Brain pericyte (primary cell): ENCODE measurements around the gene OSBP2.
A peak's percentile ranks its signal among the peaks of the same experiment; 100 is the strongest.
"Not testable (repeated sequence)": the region's sequence is repeated elsewhere in the genome, so short reads cannot be mapped to it uniquely, and the experiment has no call there.

Experiments
- DNase-seq: peaks from one replicate; pipeline ENCODE4 v3.0.0-alpha.2; 2012; ENCODE audit warnings: low read depth, low spot score

Gene OSBP2

DNA sequence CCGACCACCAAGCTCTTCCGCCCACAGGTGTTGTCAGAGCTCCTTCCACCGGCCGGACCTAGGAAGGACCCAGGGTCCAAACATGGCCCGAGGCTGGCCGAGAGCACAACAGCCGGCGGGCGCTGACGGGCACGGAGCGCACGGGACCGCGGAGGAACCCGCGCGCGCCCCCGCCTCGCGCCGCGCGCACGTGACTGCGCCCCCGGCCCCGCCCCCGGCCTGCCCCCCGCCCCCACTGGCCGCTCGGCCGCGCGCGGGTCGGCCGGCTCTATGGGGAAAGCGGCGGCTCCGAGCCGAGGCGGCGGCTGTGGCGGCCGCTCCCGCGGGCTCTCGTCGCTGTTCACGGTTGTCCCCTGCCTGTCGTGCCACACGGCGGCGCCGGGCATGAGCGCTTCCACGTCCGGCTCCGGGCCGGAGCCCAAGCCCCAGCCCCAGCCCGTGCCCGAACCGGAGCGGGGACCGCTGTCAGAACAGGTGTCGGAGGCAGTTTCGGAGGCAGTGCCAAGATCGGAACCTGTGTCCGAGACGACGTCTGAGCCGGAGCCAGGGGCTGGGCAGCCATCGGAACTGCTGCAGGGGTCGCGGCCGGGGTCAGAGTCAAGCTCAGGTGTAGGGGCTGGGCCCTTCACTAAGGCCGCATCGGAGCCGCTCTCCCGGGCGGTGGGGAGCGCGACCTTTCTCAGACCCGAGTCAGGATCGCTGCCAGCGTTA, at the start of gene OSBP2:
TSS of gene OSBP2 (plus strand) at position 235 of the 711 bp plus-strand sequence. CDS start at position 271, 36 bp downstream.
- no peak for DNase-seq

- DNase-seq: no peak
These were observed 48.0 kb upstream of the OSBP2 start for GRCh38 chr22:30646518-30647160.

DNA sequence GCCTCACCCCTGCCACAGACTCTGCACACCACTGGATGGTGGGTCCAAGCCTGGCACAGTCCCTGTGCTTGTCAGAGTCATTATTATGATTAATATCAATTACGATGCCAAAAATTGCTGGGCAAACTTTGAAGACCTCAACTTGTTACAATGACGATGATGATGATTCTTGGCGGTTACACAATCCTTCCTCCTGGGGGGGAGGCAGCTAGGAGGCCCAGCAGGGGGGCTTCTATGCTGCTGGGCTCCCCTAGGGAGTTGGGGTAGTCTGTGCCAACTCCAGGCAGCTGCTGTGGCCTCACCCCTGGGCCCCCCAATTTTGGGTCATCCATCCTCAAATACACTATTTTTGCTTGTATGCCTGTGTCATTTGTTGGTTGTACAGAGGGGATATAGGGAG, 47.1 kb upstream of the OSBP2 start:
- no peak for DNase-seq

DNA sequence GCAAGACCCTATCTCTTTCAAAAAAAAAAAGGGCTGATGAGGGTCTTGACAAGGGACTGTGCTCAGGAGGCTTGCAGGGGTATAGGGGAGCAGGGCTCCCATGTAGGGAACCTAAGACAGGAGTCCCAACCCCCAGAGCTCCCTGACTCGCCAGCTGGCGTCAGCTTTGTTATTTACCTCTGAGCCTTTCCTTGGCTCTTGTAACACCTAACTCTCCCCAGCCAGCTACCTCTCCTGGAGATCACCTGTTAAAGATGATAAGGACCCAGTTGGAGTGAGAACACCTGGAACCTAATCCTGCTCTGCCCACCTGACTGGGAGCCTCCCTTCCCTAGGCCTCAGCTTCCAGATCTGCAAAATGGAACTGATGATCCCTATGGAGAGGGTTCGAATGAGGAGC, 45.8 kb upstream of the OSBP2 start:
- DNase-seq: no peak

- DNase-seq: no peak
These were observed 45.2 kb upstream of the OSBP2 start for GRCh38 chr22:30649430-30650007.

- DNase-seq: no peak
These were observed 44.1 kb upstream of the OSBP2 start for GRCh38 chr22:30650508-30651116.

- no peak for DNase-seq
These were observed 41.8 kb upstream of the OSBP2 start for GRCh38 chr22:30652852-30653251.

GRCh38 chr22:30654361-30654760, 40.3 kb upstream of the OSBP2 start:
- DNase-seq: no peak

DNA sequence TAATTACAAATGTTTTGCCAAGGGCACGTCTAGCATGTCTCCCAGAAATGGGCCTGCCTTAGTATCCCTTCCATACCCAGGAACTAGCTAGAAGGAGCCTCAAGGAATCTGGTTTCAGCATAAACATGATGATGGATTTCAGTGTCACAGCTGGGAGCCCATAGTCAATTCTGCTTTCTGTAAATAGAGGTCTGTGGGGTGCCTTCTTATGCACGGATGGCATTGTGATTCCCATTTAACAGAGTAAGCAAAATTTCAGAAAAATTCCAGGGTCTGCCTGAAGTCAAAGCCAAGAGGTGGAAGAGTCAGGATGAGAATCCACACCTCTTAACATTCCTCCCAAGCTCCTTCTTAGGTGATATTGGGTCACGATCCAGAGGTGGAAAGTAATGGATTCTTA, 39.1 kb upstream of the OSBP2 start:
- peak; percentile 65 for DNase-seq

- DNase-seq: no peak
These were observed 32.6 kb upstream of the OSBP2 start for GRCh38 chr22:30662040-30662439.

- DNase-seq: no peak
These were observed 29.9 kb upstream of the OSBP2 start for GRCh38 chr22:30664798-30665197.

- DNase-seq: no peak
These were observed 29.4 kb upstream of the OSBP2 start for GRCh38 chr22:30665266-30665665.

DNA sequence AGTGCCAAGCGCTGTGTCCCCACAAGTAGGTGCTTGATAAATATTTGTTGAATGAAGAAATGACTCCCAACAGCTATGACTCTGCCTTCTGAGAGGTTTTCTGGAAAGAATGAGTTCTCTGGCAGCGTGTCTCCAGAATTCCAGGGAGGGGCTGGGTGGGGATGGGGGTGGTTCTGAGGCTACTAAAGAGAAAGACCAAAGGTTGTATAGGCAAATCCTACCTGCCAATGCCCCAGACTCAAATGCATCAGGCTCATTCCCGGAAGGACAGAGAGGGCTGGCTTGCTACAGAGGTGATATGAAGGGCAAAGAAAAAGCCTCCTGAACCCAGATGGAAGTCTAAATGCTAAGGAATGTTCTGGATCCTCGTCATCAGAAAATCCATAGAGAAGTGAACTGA, 28.9 kb upstream of the OSBP2 start:
- DNase-seq: no peak

- no peak for DNase-seq
These were observed 27.6 kb upstream of the OSBP2 start for GRCh38 chr22:30667107-30667493.

DNA sequence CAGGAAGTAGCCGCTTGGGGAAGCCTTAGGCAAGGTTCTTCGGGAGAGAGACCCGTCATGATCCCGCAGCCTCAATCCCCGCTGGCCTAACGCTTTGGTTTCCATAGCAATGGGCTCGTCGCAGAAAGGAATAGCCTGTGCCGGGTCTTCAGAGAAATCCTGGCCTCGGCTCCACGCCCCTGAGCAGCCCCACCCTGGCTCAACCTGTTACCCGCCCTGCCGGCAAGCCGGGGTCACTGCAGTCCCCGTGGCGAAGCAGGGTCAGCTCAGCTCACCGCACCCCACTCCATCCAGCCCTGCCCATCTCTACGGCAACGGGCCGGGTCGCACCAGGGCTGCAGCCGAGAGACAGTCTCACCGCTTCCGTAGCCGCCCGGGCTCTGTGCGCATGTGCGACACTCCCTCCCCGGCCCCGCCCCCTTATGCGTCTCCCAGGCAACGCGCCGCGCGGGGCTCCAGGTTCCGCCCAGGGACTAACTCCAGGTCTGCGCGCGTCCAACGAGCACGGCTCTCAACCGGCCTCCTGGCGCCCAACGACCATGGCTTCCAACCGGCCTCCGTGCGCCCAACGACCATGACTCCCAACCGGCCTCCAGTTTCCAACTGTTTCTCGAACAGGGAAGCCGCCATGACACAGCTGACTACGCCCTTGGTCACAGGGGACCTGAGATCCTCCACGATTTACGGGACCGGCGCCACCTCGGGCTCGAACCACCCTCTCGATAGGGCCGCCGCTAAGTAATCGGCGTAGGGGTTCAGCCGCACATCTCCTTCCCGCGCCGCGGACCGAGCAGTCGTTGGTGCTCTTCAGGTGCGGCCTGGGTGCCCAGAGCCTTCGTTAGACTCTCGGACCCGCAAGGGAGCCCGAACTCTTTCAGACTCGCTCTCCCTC, 26.9 kb upstream of the OSBP2 start, which contains the start of gene DUSP18:
TSS of gene DUSP18 (minus strand) at position 382 of the 892 bp plus-strand sequence. CDS start 3,872 bp downstream, outside the sequence.
- peak; percentile 48 for DNase-seq

DNA sequence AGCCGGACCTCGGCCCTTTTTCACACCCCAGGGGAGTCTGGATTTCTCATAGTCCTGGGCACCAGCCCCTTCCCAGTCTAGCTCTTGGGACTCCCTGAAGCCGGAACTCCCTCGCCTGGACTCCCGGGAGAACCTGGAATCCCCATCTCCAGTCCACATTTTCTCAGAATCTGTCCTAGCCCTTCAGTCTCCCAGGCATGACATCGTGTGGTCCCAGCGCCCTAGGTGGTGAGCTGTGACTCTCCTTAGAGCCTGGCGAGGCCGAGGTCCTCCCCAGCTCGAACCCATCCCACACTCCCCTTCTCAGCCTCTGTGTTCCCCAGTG, 26.3 kb upstream of the OSBP2 start:
- DNase-seq: no peak

GRCh38 chr22:30671071-30671470, 23.6 kb upstream of the OSBP2 start:
- no peak for DNase-seq

GRCh38 chr22:30673136-30673535, 21.5 kb upstream of the OSBP2 start:
- no peak for DNase-seq

DNA sequence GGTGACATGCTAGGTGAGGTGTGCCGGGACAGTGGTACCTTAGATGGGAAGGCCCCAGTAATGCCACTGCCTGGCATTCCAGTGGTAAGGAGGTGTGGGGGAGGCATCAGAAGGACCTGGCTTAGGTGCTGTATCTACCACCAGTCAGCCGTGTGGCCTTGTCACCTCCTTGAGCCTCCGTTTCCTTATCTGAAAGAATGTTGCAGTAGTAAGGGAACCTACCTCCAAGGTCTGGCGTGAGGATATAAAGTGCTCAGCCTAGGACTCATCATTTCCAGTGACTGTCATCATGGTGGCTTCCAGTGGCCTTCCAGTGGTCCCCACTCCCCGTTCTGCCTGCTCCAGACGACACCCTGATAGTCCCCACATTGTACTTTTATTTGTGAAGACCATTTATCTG, 20.2 kb upstream of the OSBP2 start:
- no peak for DNase-seq

DNA sequence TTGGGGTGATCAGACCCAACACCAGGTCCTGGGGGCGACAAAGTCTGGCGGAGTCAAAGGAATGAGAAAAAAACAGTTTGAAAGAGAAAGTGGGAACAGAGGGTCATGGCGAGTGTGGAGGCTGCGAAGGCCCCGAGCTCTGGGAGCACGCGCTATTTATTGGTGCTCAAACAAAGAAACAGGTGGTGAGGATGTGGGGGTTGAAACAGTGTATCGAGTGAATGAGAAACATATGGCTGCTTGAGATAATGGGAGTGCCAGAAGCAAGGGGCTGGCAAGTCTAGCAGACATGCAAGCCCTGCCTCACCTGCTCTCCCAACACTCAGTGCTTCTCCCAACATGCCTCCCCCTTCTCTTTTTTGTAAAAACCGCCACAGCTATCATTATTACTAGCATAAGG, 19.2 kb upstream of the OSBP2 start:
- no peak for DNase-seq

GRCh38 chr22:30676565-30676964, 18.1 kb upstream of the OSBP2 start:
- not testable (repeated sequence) for DNase-seq
